Fibroblast of lung (primary cell): ENCODE results near the gene XIRP2. TPM values are rescaled to one million over a fixed set of nuclear protein-coding genes. Genes with fewer than 3 reads are reported as not detected.
"Not testable (repeated sequence)": the region's sequence is repeated elsewhere in the genome, so short reads cannot be mapped to it uniquely, and the experiment has no call there.

ENCODE experiments used
- DNase-seq, 2 donors: peaks; one replicate each; pipeline versions ENCODE4 v3.0.0 to v3.0.0-alpha.2; 2010; ENCODE audit warnings: low read depth in 2 of 2
- H2AFZ ChIP-seq: 2 replicates; pipeline ENCODE4 v1.5.1; 2012; ENCODE audit warnings: low read length, control low read depth, inconsistent platforms
- H3K27ac ChIP-seq: 2 replicates; pipeline ENCODE4 v1.5.1; 2011; ENCODE audit warnings: low read length, control low read depth; ENCODE audit not compliant: insufficient read depth
- H3K27me3 ChIP-seq: 2 replicates; pipeline ENCODE4 v1.5.1; 2011; ENCODE audit warnings: mild to moderate bottlenecking, low read length; ENCODE audit not compliant: control insufficient read depth, insufficient read depth
- H3K36me3 ChIP-seq: 2 replicates; pipeline ENCODE4 v1.5.1; 2011; ENCODE audit warnings: low read length; ENCODE audit not compliant: control insufficient read depth, insufficient read depth
- H3K4me1 ChIP-seq: 2 replicates; pipeline ENCODE4 v1.5.1; 2011; ENCODE audit warnings: low read length; ENCODE audit not compliant: control insufficient read depth, insufficient read depth; ENCODE audit errors: extremely low read depth
- H3K4me2 ChIP-seq: 2 replicates; pipeline ENCODE4 v1.5.1; 2011; ENCODE audit warnings: low read length, control low read depth; ENCODE audit not compliant: insufficient read depth; ENCODE audit errors: extremely low read depth
- H3K4me3 ChIP-seq, 4 experiments: fragments of 200-600 bp in 1 of 4; sonication (generic) in 1 of 4; replicated peaks in 1 of 4; 2 replicates each; pipeline ENCODE4 v1.5.1; 2011 to 2016; ENCODE audit warnings: low read length in 4 of 4, low read depth in 3 of 4, mild to moderate bottlenecking in 3 of 4, control low read depth in 2 of 4, inconsistent platforms in 1 of 4, mixed read lengths in 1 of 4; ENCODE audit not compliant: insufficient read depth in 1 of 4; ENCODE audit errors: control extremely low read depth in 1 of 4
- H3K79me2 ChIP-seq: 2 replicates; pipeline ENCODE4 v1.5.1; 2012; ENCODE audit warnings: mild to moderate bottlenecking, low read length, inconsistent platforms; ENCODE audit not compliant: control insufficient read depth, insufficient read depth
- H3K9ac ChIP-seq: 2 replicates; pipeline ENCODE4 v1.5.1; 2011; ENCODE audit warnings: mild to moderate bottlenecking, low read length, control low read depth; ENCODE audit not compliant: insufficient read depth
- H3K9me3 ChIP-seq: 2 replicates; pipeline ENCODE4 v1.5.1; 2012; ENCODE audit warnings: low read depth, low read length; ENCODE audit not compliant: control insufficient read depth, insufficient read depth
- H4K20me1 ChIP-seq: 2 replicates; pipeline ENCODE4 v1.5.1; 2011; ENCODE audit warnings: low read length; ENCODE audit not compliant: control insufficient read depth, insufficient read depth; ENCODE audit errors: extremely low read depth
- EZH2 ChIP-seq: IDR thresholded peaks from 2 replicates; pipeline ENCODE4 v1.5.1; 2012; ENCODE audit warnings: low read length, control low read depth, mild to moderate bottlenecking; ENCODE audit errors: missing control alignments
- polyA plus RNA-seq, 2 donors: library from polyadenylated mRNA; depleted of rRNA in 1 of 2; stranded (reverse) in 1 of 2; unstranded in 1 of 2; fragments of >200 nt; gene quantifications; 2 replicates each; pipeline ENCODE4 v1.2.1, GENCODE V29; 2011 to 2012; ENCODE audit warnings: missing spikeins in 1 of 2
- total RNA-seq: library from RNA; depleted of rRNA; stranded (reverse); fragments of >200 nt; gene quantifications from 2 replicates; pipeline ENCODE4 v1.2.1, GENCODE V29; 2014
- TF ChIP-seq, protein P1 (sequence below), 2 donors: IDR thresholded peaks in 1 of 2; conservative IDR thresholded peaks in 1 of 2; 1 replicate in 1 of 2; 2 replicates in 1 of 2; pipeline ENCODE4 v1.5.1; 2011 to 2012; ENCODE audit warnings: low read length in 2 of 2, control low read depth in 1 of 2, inconsistent platforms in 1 of 2, low read depth in 1 of 2, mild to moderate bottlenecking in 1 of 2

Gene XIRP2
- total and polyA plus RNA-seq, 2 donors (not counting 1 experiment from before 2014, with no cell fraction given) = 1.1 to 2.0 TPM

DNA sequence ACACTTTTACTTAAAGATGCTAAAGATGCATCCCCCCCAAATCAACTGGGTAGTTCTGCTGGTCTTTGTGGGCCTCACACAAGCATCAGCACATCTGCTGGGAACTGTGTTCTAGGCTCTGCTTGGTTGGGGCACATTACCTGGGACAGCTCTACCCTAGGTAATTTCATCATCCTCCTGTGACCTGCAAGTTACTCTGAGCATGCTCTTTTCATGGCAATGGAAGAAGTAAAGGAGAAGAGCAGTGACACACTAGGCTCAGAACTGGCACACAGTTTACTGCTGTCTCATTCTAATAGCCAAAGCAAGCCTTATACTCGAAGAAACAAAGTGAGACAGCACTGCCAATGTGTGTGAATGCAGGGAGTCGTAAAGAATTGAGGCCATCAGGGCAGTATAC lies 376.7 kb downstream of the XIRP2 start:
- Histone ChIP-seq H2AFZ (no peak overlapping the region), H3K27me3 (no peaks in the 10 kb centered on the region), H3K4me2 (no peak overlapping the region), H3K79me2 (no peaks in the 10 kb centered on the region), H3K4me3 (no peak overlapping the region), H4K20me1 (no peaks in the 10 kb centered on the region), H3K4me1 (no peaks in the 10 kb centered on the region), H3K27ac (no peak overlapping the region), H3K9ac (no peak overlapping the region), H3K9me3 (no peaks in the 10 kb centered on the region), H3K36me3 (no peaks in the 10 kb centered on the region)
- no peak for DNase-seq
- TF ChIP-seq, protein P1, sequence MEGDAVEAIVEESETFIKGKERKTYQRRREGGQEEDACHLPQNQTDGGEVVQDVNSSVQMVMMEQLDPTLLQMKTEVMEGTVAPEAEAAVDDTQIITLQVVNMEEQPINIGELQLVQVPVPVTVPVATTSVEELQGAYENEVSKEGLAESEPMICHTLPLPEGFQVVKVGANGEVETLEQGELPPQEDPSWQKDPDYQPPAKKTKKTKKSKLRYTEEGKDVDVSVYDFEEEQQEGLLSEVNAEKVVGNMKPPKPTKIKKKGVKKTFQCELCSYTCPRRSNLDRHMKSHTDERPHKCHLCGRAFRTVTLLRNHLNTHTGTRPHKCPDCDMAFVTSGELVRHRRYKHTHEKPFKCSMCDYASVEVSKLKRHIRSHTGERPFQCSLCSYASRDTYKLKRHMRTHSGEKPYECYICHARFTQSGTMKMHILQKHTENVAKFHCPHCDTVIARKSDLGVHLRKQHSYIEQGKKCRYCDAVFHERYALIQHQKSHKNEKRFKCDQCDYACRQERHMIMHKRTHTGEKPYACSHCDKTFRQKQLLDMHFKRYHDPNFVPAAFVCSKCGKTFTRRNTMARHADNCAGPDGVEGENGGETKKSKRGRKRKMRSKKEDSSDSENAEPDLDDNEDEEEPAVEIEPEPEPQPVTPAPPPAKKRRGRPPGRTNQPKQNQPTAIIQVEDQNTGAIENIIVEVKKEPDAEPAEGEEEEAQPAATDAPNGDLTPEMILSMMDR (conservative IDR thresholded peaks at IDR 0.05 in 1 of 2, IDR thresholded peaks at IDR 0.05 in 1 of 2; ENCODE audit: low read depth in 1 of 2, low read length in 2 of 2) = no peak
- no peak for TF ChIP-seq EZH2

DNA sequence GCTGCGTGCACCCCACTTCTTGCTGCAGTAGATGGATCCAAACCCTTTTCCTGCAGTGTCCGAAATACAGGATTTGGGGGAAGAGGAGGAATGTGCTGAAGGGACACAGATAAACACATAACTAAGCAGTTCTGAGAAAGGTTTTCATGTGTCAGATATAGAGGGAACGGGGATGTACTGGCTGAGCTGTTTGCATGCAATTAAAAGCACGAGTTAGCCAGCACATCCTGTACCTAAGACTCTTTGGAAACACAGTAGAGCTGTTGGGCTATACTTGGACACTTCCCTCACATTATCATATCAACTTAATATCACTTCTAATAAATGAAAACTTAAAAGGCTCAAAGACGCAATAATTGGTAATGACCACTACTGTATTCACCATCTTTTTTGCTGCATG lies 377.4 kb downstream of the XIRP2 start:
- Histone ChIP-seq H3K9me3 (no peaks in the 10 kb centered on the region), H3K4me2 (no peak overlapping the region), H3K27me3 (no peaks in the 10 kb centered on the region), H4K20me1 (no peaks in the 10 kb centered on the region), H3K9ac (no peak overlapping the region), H3K79me2 (no peaks in the 10 kb centered on the region), H3K4me1 (no peaks in the 10 kb centered on the region), H3K4me3 (no peak overlapping the region), H3K36me3 (no peaks in the 10 kb centered on the region), H3K27ac (no peak overlapping the region), H2AFZ (no peak overlapping the region)
- no peak for TF ChIP-seq EZH2
- TF ChIP-seq, protein P1 (conservative IDR thresholded peaks at IDR 0.05 in 1 of 2, IDR thresholded peaks at IDR 0.05 in 1 of 2; ENCODE audit: low read depth in 1 of 2, low read length in 2 of 2) = no peak
- DNase-seq = no peak

DNA sequence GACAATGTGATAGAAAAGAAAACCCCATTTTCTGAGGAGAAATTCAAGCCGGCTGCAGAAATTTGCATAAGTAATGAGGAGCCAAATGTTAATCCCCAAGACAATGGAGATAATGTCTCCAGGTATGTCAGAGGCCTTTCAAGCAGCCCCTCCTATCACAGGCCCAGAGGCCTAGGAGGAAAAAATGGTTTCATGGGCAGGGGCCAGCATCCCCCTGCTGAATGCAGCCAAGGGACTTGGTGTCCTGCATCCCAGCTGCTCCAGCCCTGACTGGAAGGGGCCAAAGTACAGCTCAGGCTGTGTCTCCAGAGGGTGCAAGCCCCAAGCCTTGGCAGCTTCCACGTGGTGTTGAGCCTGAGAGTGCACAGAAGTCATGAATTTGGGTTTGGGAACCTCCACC lies 380.0 kb downstream of the XIRP2 start:
- not testable (repeated sequence) for H4K20me1 ChIP-seq, H3K9ac ChIP-seq, H3K4me2 ChIP-seq, H3K4me1 ChIP-seq, H3K27ac ChIP-seq, H3K4me3 ChIP-seq, H3K27me3 ChIP-seq, H3K9me3 ChIP-seq, H3K36me3 ChIP-seq, H2AFZ ChIP-seq, H3K79me2 ChIP-seq, DNase-seq

DNA sequence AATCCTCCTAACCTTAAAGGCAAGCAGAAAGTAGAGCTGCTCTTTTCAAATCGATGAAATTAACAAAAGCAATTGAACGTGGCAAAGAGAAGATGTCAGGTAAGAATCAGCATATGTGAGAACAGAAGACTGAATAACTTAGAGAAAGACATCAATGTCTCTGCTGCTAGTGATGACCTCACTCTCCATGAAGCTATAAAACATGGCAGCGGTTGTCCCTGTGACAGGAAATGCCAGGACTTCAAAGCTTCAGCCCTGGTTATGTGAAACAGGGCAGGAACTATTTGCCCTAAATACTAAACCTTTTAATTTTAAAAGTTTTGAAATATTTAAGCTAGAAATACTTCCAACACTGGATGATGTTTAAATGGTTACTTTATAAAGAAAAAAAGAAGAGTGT lies 383.7 kb downstream of the XIRP2 start:
- H4K20me1 ChIP-seq = no peaks in the 10 kb centered on the region
- no peaks in the 10 kb centered on the region for H3K9me3 ChIP-seq
- no peak overlapping the region for H3K9ac ChIP-seq
- DNase-seq = peak in 1 of 2 donors; percentile 29
- no peaks in the 10 kb centered on the region for H3K36me3 ChIP-seq
- no peak overlapping the region for H3K27ac ChIP-seq
- H3K4me3 ChIP-seq = no peak overlapping the region
- H3K79me2 ChIP-seq = no peaks in the 10 kb centered on the region
- no peaks in the 10 kb centered on the region for H3K4me1 ChIP-seq
- no peak overlapping the region for H2AFZ ChIP-seq
- no peak overlapping the region for H3K4me2 ChIP-seq
- no peak for TF ChIP-seq EZH2
- TF ChIP-seq, protein P1 (conservative IDR thresholded peaks at IDR 0.05 in 1 of 2, IDR thresholded peaks at IDR 0.05 in 1 of 2; ENCODE audit: low read depth in 1 of 2, low read length in 2 of 2) = no peak
- H3K27me3 ChIP-seq = no peaks in the 10 kb centered on the region
